Osteoblast (primary cell): ENCODE data around the gene TTC39A. TPM values are rescaled to one million over a fixed set of nuclear protein-coding genes. Genes with fewer than 3 reads are reported as not detected.

Experiments used
- DNase-seq: peaks from one replicate; pipeline ENCODE4 v3.0.0; 2011; ENCODE audit warnings: low spot score, mixed read lengths; ENCODE audit not compliant: insufficient read length; ENCODE audit errors: missing footprints
- H2AFZ ChIP-seq: 2 replicates; pipeline ENCODE4 v1.6.0; 2011; ENCODE audit warnings: mild to moderate bottlenecking, low read length
- H3K27ac ChIP-seq: 2 replicates; pipeline ENCODE4 v1.5.1; 2011; ENCODE audit warnings: mild to moderate bottlenecking, low read depth, low read length, moderate library complexity
- H3K27me3 ChIP-seq: 2 replicates; pipeline ENCODE4 v1.6.0; 2012; ENCODE audit warnings: mild to moderate bottlenecking, control low read depth, inconsistent platforms, low read length, moderate library complexity; ENCODE audit not compliant: insufficient read depth
- H3K36me3 ChIP-seq: 2 replicates; pipeline ENCODE4 v1.5.1; 2011; ENCODE audit warnings: mild to moderate bottlenecking, low read length, control low read depth, moderate library complexity; ENCODE audit not compliant: insufficient read depth
- H3K4me1 ChIP-seq: 2 replicates; pipeline ENCODE4 v1.5.1; 2011; ENCODE audit warnings: mild to moderate bottlenecking, low read length, control low read depth, moderate library complexity; ENCODE audit not compliant: insufficient read depth
- H3K4me2 ChIP-seq: 2 replicates; pipeline ENCODE4 v1.6.0; 2011; ENCODE audit warnings: mild to moderate bottlenecking, low read length; ENCODE audit not compliant: insufficient read depth
- H3K4me3 ChIP-seq: fragments of 200-600 bp; sonication (generic); 3 replicates; pipeline ENCODE4 v1.5.1; 2012; ENCODE audit warnings: mild to moderate bottlenecking, low read length, inconsistent platforms; ENCODE audit not compliant: insufficient read depth
- H3K79me2 ChIP-seq: 2 replicates; pipeline ENCODE4 v1.6.0; 2012; ENCODE audit warnings: mild to moderate bottlenecking, low read length, control low read depth, inconsistent platforms; ENCODE audit not compliant: insufficient read depth
- H3K9me3 ChIP-seq: 2 replicates; pipeline ENCODE4 v1.5.1; 2011; ENCODE audit warnings: low read depth, low read length, control low read depth
- H4K20me1 ChIP-seq: 2 replicates; pipeline ENCODE4 v1.6.0; 2012; ENCODE audit warnings: mild to moderate bottlenecking, low read length, control low read depth; ENCODE audit not compliant: insufficient read depth
- CTCF ChIP-seq: IDR thresholded peaks from 2 replicates; pipeline ENCODE4 v1.5.1; 2011; ENCODE audit warnings: mild to moderate bottlenecking, low read depth, low read length, moderate library complexity; ENCODE audit errors: extremely low read depth
- total RNA-seq: library from RNA; depleted of rRNA; stranded (reverse); fragments of >200 nt; gene quantifications from 2 replicates; pipeline ENCODE4 v1.2.3, GENCODE V29; 2012

Gene TTC39A
- total RNA-seq, 1 donor: 0.72 TPM

GRCh38 chr1:51311826-51312225, 18.5 kb downstream of the TTC39A start:
- Histone ChIP-seq H3K9me3 (no peaks in the 10 kb centered on the region), H3K4me1 (peaks cover 14% of the 10 kb centered on the region), H4K20me1 (no peaks in the 10 kb centered on the region), H3K4me3 (no peak overlapping the region), H3K4me2 (no peak overlapping the region), H3K27ac (no peak overlapping the region), H3K27me3 (no peaks in the 10 kb centered on the region), H2AFZ (no peak overlapping the region), H3K79me2 (no peaks in the 10 kb centered on the region), H3K36me3 (no peaks in the 10 kb centered on the region)
- no peak for DNase-seq
- TF ChIP-seq CTCF: no peak

- Histone ChIP-seq H3K4me2 (no peak overlapping the region), H3K36me3 (no peaks in the 10 kb centered on the region), H3K27ac (no peak overlapping the region), H3K27me3 (no peaks in the 10 kb centered on the region), H3K9me3 (no peaks in the 10 kb centered on the region), H2AFZ (no peak overlapping the region), H3K4me3 (no peak overlapping the region), H3K79me2 (no peaks in the 10 kb centered on the region), H3K4me1 (peaks cover 14% of the 10 kb centered on the region), H4K20me1 (no peaks in the 10 kb centered on the region)
- no peak for TF ChIP-seq CTCF
- DNase-seq: no peak
Observed at GRCh38 chr1:51310871-51311613, 19.3 kb downstream of the TTC39A start.

GRCh38 chr1:51309291-51309690, 21.1 kb downstream of the TTC39A start:
- no peaks in the 10 kb centered on the region for H3K79me2 ChIP-seq
- no peak for TF ChIP-seq CTCF

GRCh38 chr1:51308636-51309035, 21.7 kb downstream of the TTC39A start:
- TF ChIP-seq CTCF: no peak
- Histone ChIP-seq H4K20me1 (no peaks in the 10 kb centered on the region), H2AFZ (no peak overlapping the region), H3K4me1 (peaks cover 2% of the 10 kb centered on the region), H3K27ac (no peak overlapping the region), H3K9me3 (no peaks in the 10 kb centered on the region), H3K4me2 (no peak overlapping the region), H3K4me3 (no peak overlapping the region), H3K79me2 (no peaks in the 10 kb centered on the region), H3K27me3 (no peaks in the 10 kb centered on the region), H3K36me3 (no peaks in the 10 kb centered on the region)
- no peak for DNase-seq

More at GRCh38 chr1:51309291-51309690, 21.1 kb downstream of the TTC39A start:
- peaks cover 9% of the 10 kb centered on the region for H3K4me1 ChIP-seq
- H4K20me1 ChIP-seq: no peaks in the 10 kb centered on the region
- H3K4me2 ChIP-seq: no peak overlapping the region
- DNase-seq: no peak
- H2AFZ ChIP-seq: no peak overlapping the region
- no peak overlapping the region for H3K4me3 ChIP-seq
- no peak overlapping the region for H3K27ac ChIP-seq
- no peaks in the 10 kb centered on the region for H3K9me3 ChIP-seq
- H3K27me3 ChIP-seq: no peaks in the 10 kb centered on the region
- H3K36me3 ChIP-seq: no peaks in the 10 kb centered on the region
